HEK293T (cell line): ENCODE results near the gene PALMD.

Source experiments
- FOXA1 ChIP-seq: fragments of 450-650 bp; IDR thresholded peaks from 2 replicates; pipeline ENCODE4 v1.6.1; 2016; ENCODE audit warnings: mild to moderate bottlenecking
- FOXK2 ChIP-seq: fragments of 450-650 bp; IDR thresholded peaks from 2 replicates; pipeline ENCODE4 v1.6.1; 2016; ENCODE audit warnings: mild to moderate bottlenecking
- SP1 ChIP-seq: fragments of 450-650 bp; IDR thresholded peaks from 2 replicates; pipeline ENCODE4 v1.6.1; 2017
- ZNF384 ChIP-seq: fragments of 450-650 bp; IDR thresholded peaks from 2 replicates; pipeline ENCODE4 v1.6.1; 2016

DNA sequence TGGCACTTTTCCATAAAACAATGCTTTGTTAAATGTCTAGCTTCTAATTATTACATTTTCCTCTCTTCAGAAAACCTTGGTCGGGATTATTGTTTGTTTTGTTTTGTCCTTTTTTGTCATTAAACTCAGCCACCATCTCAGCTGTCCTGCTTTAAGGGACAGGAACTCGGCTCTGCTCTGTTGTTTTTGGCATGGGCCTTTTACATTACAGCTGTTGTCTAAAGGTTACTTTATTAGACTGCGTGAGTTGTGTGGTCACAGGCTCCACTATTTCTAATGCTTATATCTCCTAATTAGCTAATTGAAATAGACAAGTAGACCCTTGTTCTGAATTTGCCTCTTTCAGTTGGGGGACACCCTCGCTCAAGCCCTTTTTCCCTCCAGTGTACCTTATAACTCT, 1.6 kb downstream of the PALMD start:
- TF ChIP-seq FOXA1, result no peak
- no peak for TF ChIP-seq SP1
- no peak for TF ChIP-seq FOXK2
- no peak for TF ChIP-seq ZNF384
